Activated naive CD4-positive, alpha-beta T cell treated with anti-CD3 and anti-CD28 coated beads, Interleukin-2, amount 50 U/mL, for 16 hours (primary cell): Measurements from ENCODE around the gene PANX3.

Experiments
- DNase-seq: peaks from one replicate; pipeline ENCODE4 v3.0.0-alpha.2; 2020

Gene PANX3

DNA sequence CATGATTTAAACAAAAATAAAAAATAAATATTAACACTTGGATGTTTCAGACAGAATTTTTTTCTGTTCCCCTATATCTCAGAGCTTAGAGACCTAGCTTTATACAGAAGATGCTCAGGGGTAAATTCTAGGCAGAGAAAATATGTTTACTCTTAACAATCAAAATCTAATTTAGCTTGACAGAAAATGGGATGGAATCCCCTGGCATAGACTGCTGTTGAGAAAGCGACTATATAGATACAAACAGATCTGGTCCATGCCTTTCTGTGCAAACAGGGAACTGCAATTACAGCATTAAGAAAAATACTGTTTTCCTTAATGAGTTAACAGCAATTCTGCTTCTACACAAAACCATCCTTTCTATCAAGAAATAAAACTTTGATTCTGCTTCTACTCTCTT lies 47.8 kb downstream of the PANX3 start:
- no peak for DNase-seq

- no peak for DNase-seq
Measured at GRCh38 chr11:124661553-124661952, 50.3 kb downstream of the PANX3 start.

- DNase-seq = no peak
Measured at GRCh38 chr11:124662106-124662505, 50.9 kb downstream of the PANX3 start.

DNA sequence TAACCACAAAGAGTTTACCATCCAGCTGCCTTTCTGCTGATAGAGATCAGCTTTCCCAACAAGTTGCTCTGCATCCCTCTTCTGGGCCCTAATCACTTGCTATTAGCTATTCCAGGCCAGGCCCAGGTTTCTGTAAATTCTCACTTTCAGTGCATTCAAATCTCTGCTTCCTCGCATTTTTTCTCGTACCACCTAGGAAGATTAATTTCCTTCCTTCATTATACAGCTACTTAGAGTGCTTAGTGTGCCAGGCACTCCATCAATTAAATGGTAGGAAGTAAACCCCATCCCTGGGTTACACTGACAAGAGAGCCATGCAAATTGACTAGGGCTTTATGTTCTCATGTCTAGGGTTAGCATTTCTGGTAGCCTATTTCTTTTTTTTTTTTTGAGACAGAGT lies 52.6 kb downstream of the PANX3 start:
- no peak for DNase-seq

DNA sequence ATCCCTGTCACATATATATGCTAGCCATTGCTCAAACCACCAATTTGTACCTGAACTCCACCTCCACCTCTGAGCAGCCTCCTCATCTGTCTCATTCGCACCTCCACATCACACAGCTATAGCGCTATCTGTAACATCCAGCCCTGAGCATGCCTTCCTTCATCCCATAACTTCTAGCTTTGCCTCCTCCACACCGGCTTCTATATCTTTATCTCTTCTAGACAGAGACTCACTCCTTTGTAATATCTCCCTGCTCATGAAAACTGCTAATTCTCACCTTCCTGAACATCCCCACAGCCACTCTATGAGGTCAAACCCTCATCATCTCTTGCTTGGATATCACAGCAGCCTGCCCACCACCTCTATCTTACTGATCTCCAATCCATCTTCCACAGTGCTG lies 56.4 kb downstream of the PANX3 start:
- no peak for DNase-seq

GRCh38 chr11:124669193-124669592 lies 58.0 kb downstream of the PANX3 start:
- DNase-seq = no peak
